GM12875 (cell line): ENCODE measurements around the gene CPD.

Experiments
- H3K4me3 ChIP-seq: one replicate; pipeline ENCODE4 v1.5.1; 2011; ENCODE audit warnings: low read depth, low read length, control low read depth
- TF ChIP-seq, protein P1 (sequence below): IDR thresholded peaks from 2 replicates; pipeline ENCODE4 v1.5.1; 2011; ENCODE audit warnings: low read depth, mild to moderate bottlenecking, control low read depth, inconsistent platforms, low read length, moderate library complexity, borderline replicate concordance; ENCODE audit not compliant: insufficient read depth

CPD gene

DNA sequence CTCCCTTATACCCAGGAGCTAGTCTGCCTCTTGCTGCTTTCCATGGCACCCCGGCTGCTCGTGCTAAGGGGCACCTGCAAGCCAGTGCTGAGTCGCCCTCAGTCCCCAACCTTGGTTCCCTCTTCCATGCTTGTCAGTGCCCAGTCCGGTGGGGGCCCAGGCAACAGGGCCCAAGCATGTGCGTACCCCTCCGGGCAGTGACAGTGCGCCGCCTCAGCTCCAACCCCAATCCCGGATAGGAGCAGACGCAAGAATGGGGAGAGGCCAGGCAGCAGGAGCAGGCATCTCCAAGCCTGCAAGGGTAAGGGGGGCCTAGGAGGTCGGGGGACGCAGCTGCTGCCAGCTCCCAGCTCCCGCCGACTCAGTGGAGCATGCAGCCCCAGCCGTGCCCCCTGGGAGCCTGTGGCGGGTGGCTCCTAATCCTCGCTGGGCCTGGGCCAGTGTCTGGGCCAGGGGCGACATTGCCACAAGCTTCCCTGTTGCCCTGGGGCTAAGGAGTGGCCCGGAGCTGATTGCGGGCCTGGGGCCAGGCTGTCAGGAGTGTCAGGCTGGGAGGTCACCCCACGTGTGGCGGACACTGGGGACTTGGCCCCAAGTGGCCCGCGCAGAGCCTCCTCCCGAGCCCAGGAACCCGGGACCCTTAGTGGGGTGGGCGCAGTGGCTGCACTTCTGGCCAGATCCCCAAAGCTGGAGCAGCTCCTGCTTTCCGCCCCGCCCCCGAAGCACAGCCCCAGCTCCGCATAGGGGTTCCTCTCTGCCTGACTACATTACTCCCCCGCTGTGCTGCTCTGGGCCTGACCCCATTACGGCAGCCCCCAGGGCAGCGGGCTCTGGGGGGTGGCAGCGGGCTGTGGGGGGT is 9.8 kb downstream of the CPD start:
- TF ChIP-seq, protein P1, sequence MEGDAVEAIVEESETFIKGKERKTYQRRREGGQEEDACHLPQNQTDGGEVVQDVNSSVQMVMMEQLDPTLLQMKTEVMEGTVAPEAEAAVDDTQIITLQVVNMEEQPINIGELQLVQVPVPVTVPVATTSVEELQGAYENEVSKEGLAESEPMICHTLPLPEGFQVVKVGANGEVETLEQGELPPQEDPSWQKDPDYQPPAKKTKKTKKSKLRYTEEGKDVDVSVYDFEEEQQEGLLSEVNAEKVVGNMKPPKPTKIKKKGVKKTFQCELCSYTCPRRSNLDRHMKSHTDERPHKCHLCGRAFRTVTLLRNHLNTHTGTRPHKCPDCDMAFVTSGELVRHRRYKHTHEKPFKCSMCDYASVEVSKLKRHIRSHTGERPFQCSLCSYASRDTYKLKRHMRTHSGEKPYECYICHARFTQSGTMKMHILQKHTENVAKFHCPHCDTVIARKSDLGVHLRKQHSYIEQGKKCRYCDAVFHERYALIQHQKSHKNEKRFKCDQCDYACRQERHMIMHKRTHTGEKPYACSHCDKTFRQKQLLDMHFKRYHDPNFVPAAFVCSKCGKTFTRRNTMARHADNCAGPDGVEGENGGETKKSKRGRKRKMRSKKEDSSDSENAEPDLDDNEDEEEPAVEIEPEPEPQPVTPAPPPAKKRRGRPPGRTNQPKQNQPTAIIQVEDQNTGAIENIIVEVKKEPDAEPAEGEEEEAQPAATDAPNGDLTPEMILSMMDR, result no peak
- H3K4me3 ChIP-seq, result no peak overlapping the region

DNA sequence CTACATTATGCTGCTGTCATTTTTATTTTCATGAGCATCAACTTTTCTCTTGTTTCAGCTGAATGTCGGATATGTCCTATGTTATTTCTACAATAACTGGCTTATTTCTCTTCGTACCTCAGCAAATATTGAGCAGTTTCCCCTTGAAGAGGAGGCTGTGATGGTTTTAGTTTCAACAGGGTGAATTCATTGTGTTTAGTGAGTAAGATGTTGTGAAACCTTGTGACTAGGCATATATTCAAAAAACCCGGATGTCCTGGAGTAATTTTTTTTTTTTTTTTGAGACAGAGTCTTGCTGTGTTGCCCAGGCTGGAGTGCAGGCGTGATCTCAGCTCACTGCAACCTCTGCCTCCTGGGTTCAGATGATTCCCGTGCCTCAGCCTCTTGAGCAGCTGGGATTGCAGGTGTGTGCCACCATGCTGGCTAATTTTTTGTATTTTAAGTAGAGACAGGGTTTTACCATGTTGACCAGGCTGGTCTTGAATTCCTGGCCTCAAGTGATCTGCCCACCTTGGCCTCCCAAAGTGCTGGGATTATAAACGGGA is 11.1 kb downstream of the CPD start:
- TF ChIP-seq, protein P1, result no peak
- H3K4me3 ChIP-seq, result no peak overlapping the region

DNA sequence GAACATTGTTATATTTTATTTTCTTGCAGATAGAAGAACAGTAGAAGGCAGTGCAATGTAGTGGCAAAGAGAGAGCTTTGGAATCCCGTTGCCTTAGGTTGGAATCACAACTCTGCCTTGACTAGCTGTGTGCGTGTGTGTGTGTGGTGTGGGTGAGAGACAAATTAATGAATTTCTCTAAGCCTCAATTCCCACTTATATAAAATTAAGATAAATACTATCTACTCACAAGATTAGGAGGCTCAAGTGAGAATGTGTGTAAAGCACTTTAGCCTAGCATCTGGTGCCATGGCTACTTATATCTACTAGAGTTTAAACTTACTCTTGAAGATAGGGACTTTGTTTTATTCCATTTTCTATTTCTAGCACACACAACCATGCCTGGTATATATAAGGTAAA is 12.8 kb downstream of the CPD start:
- TF ChIP-seq, protein P1, result no peak
- no peak overlapping the region for H3K4me3 ChIP-seq

DNA sequence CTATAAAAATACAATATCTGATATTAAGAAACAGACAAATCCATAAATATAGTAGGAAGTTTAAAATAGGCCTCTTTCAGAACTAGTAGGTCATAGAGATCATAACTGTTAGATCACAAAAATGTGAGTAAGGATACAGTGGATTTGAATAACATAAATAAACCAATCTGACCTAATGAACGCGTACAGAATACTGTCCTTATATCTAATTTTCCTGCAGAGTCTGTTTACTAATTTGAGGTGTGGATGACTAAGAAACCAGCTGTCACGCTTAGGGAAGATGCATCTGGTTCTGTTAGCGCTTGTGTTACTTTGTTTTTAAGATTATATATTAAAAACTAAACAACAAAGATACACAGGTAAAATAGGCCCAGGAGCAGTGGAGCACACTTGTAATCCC is 14.8 kb downstream of the CPD start:
- TF ChIP-seq, protein P1, result no peak
- no peak overlapping the region for H3K4me3 ChIP-seq

DNA sequence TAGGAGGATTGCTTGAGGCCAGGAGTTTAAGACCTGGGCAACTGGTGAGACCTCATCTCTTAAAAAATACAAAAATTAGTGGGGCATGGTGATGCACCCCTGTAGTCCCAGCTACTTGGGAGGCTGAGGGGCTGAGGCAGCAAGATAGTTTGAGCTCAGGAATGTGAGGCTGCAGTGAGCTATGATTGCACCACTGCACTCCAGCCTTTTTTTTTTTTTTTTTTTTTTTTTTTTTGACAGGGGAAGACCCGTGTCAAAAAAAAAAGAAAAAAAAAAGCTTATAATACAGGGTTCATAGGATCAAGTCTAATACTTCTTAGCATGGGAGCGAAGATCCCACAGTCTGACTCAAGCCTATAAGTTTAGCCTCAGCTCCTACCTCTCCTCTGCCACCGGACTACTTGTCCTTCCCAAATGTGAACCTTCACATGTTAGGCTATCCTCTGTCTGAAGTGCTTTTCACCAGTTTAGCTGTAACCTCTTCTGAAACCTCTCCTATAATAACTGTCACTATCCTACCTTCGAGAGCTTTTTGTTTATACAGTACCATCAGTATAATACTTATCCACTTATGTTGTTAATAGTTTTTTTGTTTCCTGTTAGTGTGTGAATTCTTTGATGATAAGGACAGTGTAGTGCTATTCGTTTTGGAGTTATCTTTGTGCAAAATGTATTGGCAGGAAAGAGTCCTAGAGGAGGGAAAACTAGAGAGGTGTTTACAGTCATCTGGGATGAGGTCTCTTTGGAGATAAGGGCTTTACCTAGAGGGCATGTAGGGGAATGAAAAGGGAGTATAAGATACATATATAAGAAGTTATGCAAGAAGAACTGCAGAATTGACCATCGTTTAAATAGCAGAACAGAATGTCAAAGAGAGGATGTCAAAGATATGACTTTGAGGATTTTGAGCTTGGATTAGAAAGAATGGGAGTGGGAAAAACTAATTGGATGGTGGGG is 15.5 kb downstream of the CPD start:
- TF ChIP-seq, protein P1, result no peak
- H3K4me3 ChIP-seq, result no peak overlapping the region

DNA sequence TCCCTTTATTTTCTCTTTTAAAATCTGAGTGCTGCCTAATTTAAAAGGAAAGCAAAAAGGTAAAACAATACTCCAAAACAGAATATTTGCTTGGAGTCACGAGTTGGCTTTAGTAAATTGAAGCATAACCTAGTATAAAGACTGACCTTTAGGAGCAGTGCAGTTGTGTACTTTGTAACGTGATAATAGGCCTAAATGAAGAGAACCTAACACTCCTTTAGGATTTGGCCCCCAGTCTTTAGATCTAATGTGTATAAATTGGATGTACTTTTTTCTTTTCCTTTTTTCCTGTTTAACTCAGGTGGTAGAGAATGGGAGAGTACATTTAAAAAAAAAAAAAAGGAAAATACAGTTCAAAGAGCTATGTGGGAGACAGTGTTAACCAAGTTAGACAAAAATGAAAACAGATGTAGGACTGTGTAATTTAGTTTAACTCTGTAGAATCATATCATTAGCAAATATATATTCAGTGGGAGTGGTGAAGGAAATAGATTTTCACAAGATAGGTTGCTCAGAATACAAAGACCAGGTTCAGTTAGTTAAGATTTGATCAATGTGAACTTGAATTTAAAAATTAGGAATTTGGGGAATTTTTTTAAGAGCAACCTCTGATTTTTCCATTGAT is 16.8 kb downstream of the CPD start:
- TF ChIP-seq, protein P1, result no peak
- no peak overlapping the region for H3K4me3 ChIP-seq
